ENCODE measurements around the gene NDRG3.
A peak's percentile ranks its signal among the peaks of the same experiment; 100 is the strongest.

Gene NDRG3

GRCh38 chr20:36760647-36761046 lies 14.8 kb upstream of the NDRG3 start:
- Histone ChIP-seq H3K4me1 (ENCODE audit: control insufficient read depth, insufficient read depth, low read length, poor library complexity, severe bottlenecking) (no peaks in the 10 kb centered on the region), H3K27ac (ENCODE audit: low read depth, low read length, severe bottlenecking) (no peak overlapping the region), H3K36me3 (ENCODE audit: control insufficient read depth, insufficient read depth, low read length) (peaks cover 61% of the 10 kb centered on the region), H3K4me3 (ENCODE audit: extremely low read depth, insufficient read depth, low read length, poor library complexity, severe bottlenecking) (no peak overlapping the region), H3K9me3 (ENCODE audit: control insufficient read depth, low read length) (no peaks in the 10 kb centered on the region)
- 89 to 100% methylated on average over 3 of the region's 6 CpGs for WGBS, 2 experiments (ENCODE audit: insufficient coverage in 2 of 2)

- peaks cover 5% of the 10 kb centered on the region for H3K4me1 ChIP-seq (ENCODE audit: control insufficient read depth, insufficient read depth, low read length, poor library complexity, severe bottlenecking)
- no peaks in the 10 kb centered on the region for H3K9me3 ChIP-seq (ENCODE audit: control insufficient read depth, low read length)
- H3K36me3 ChIP-seq (ENCODE audit: control insufficient read depth, insufficient read depth, low read length) = peaks cover 73% of the 10 kb centered on the region
- H3K27ac ChIP-seq (ENCODE audit: low read depth, low read length, severe bottlenecking) = no peak overlapping the region
- WGBS, 2 experiments (ENCODE audit: insufficient coverage in 2 of 2) = no CpG with 5 or more reads among the region's 1 CpG
- no peak overlapping the region for H3K4me3 ChIP-seq (ENCODE audit: extremely low read depth, insufficient read depth, low read length, poor library complexity, severe bottlenecking)
Measured at GRCh38 chr20:36758276-36758675, 12.4 kb upstream of the NDRG3 start.

GRCh38 chr20:36756496-36756895 lies 10.6 kb upstream of the NDRG3 start:
- Histone ChIP-seq H3K4me1 (ENCODE audit: control insufficient read depth, insufficient read depth, low read length, poor library complexity, severe bottlenecking) (peaks cover 5% of the 10 kb centered on the region), H3K4me3 (ENCODE audit: extremely low read depth, insufficient read depth, low read length, poor library complexity, severe bottlenecking) (no peak overlapping the region), H3K27ac (ENCODE audit: low read depth, low read length, severe bottlenecking) (no peak overlapping the region), H3K36me3 (ENCODE audit: control insufficient read depth, insufficient read depth, low read length) (peaks cover 75% of the 10 kb centered on the region), H3K9me3 (ENCODE audit: control insufficient read depth, low read length) (no peaks in the 10 kb centered on the region)

GRCh38 chr20:36754656-36755222 lies 8.8 kb upstream of the NDRG3 start:
- H3K9me3 ChIP-seq (ENCODE audit: control insufficient read depth, low read length) = no peaks in the 10 kb centered on the region
- peak overlapping the region; percentile 59 for H3K27ac ChIP-seq (ENCODE audit: low read depth, low read length, severe bottlenecking)
- no peak overlapping the region for H3K4me3 ChIP-seq (ENCODE audit: extremely low read depth, insufficient read depth, low read length, poor library complexity, severe bottlenecking)
- H3K36me3 ChIP-seq (ENCODE audit: control insufficient read depth, insufficient read depth, low read length) = peaks cover 70% of the 10 kb centered on the region
- WGBS, 2 experiments (ENCODE audit: insufficient coverage in 2 of 2) = 25 to 29% methylated on average over 2 of the region's 2 CpGs
- H3K4me1 ChIP-seq (ENCODE audit: control insufficient read depth, insufficient read depth, low read length, poor library complexity, severe bottlenecking) = peaks cover 5% of the 10 kb centered on the region

GRCh38 chr20:36752582-36752981 lies 6.7 kb upstream of the NDRG3 start:
- H3K36me3 ChIP-seq (ENCODE audit: control insufficient read depth, insufficient read depth, low read length) = peaks cover 57% of the 10 kb centered on the region
- no peak overlapping the region for H3K4me3 ChIP-seq (ENCODE audit: extremely low read depth, insufficient read depth, low read length, poor library complexity, severe bottlenecking)

GRCh38 chr20:36745234-36745926 lies 510 bp downstream of the NDRG3 start:
- 4 to 5% methylated on average over 37 to 38 of the region's 44 CpGs for WGBS, 2 experiments (ENCODE audit: insufficient coverage in 2 of 2)
- Histone ChIP-seq H3K27ac (ENCODE audit: low read depth, low read length, severe bottlenecking) (no peak overlapping the region), H3K4me3 (ENCODE audit: extremely low read depth, insufficient read depth, low read length, poor library complexity, severe bottlenecking) (peak overlapping the region; percentile 58), H3K4me1 (ENCODE audit: control insufficient read depth, insufficient read depth, low read length, poor library complexity, severe bottlenecking) (peaks cover 16% of the 10 kb centered on the region), H3K9me3 (ENCODE audit: control insufficient read depth, low read length) (no peaks in the 10 kb centered on the region), H3K36me3 (ENCODE audit: control insufficient read depth, insufficient read depth, low read length) (peaks cover 1% of the 10 kb centered on the region)

More at GRCh38 chr20:36752582-36752981, 6.7 kb upstream of the NDRG3 start:
- WGBS, 2 experiments (ENCODE audit: insufficient coverage in 2 of 2) = 97 to 100% methylated on average over 3 to 4 of the region's 5 CpGs
- H3K27ac ChIP-seq (ENCODE audit: low read depth, low read length, severe bottlenecking) = no peak overlapping the region
- H3K4me1 ChIP-seq (ENCODE audit: control insufficient read depth, insufficient read depth, low read length, poor library complexity, severe bottlenecking) = peaks cover 5% of the 10 kb centered on the region
- no peaks in the 10 kb centered on the region for H3K9me3 ChIP-seq (ENCODE audit: control insufficient read depth, low read length)

- Histone ChIP-seq H3K27ac (ENCODE audit: low read depth, low read length, severe bottlenecking) (no peak overlapping the region), H3K36me3 (ENCODE audit: control insufficient read depth, insufficient read depth, low read length) (no peaks in the 10 kb centered on the region), H3K4me1 (ENCODE audit: control insufficient read depth, insufficient read depth, low read length, poor library complexity, severe bottlenecking) (peaks cover 16% of the 10 kb centered on the region), H3K4me3 (ENCODE audit: extremely low read depth, insufficient read depth, low read length, poor library complexity, severe bottlenecking) (peak overlapping the region; percentile 58), H3K9me3 (ENCODE audit: control insufficient read depth, low read length) (no peaks in the 10 kb centered on the region)
- WGBS, 2 experiments (ENCODE audit: insufficient coverage in 2 of 2) = 29% methylated on average over 2 of the region's 8 CpGs; no CpG with 5 or more reads in 1 of the 2 experiments
Measured at GRCh38 chr20:36744764-36745191, 1.1 kb downstream of the NDRG3 start.

GRCh38 chr20:36744243-36744642 lies 1.6 kb downstream of the NDRG3 start:
- peak overlapping the region; percentile 58 for H3K4me3 ChIP-seq (ENCODE audit: extremely low read depth, insufficient read depth, low read length, poor library complexity, severe bottlenecking)
- H3K27ac ChIP-seq (ENCODE audit: low read depth, low read length, severe bottlenecking) = no peak overlapping the region
- WGBS, 2 experiments (ENCODE audit: insufficient coverage in 2 of 2) = 78 to 93% methylated on average over 3 of the region's 4 CpGs
- H3K4me1 ChIP-seq (ENCODE audit: control insufficient read depth, insufficient read depth, low read length, poor library complexity, severe bottlenecking) = peaks cover 16% of the 10 kb centered on the region
- no peaks in the 10 kb centered on the region for H3K9me3 ChIP-seq (ENCODE audit: control insufficient read depth, low read length)
- H3K36me3 ChIP-seq (ENCODE audit: control insufficient read depth, insufficient read depth, low read length) = no peaks in the 10 kb centered on the region

GRCh38 chr20:36742558-36742957 lies 3.3 kb downstream of the NDRG3 start:
- WGBS, 2 experiments (ENCODE audit: insufficient coverage in 2 of 2) = no CpG with 5 or more reads among the region's 2 CpGs
- Histone ChIP-seq H3K4me3 (ENCODE audit: extremely low read depth, insufficient read depth, low read length, poor library complexity, severe bottlenecking) (no peak overlapping the region), H3K4me1 (ENCODE audit: control insufficient read depth, insufficient read depth, low read length, poor library complexity, severe bottlenecking) (peaks cover 16% of the 10 kb centered on the region), H3K9me3 (ENCODE audit: control insufficient read depth, low read length) (no peaks in the 10 kb centered on the region), H3K27ac (ENCODE audit: low read depth, low read length, severe bottlenecking) (no peak overlapping the region), H3K36me3 (ENCODE audit: control insufficient read depth, insufficient read depth, low read length) (no peaks in the 10 kb centered on the region)

- H3K4me1 ChIP-seq (ENCODE audit: control insufficient read depth, insufficient read depth, low read length, poor library complexity, severe bottlenecking) = peaks cover 28% of the 10 kb centered on the region
- no peak overlapping the region for H3K27ac ChIP-seq (ENCODE audit: low read depth, low read length, severe bottlenecking)
- WGBS, 2 experiments (ENCODE audit: insufficient coverage in 2 of 2) = 81 to 82% methylated on average over 4 of the region's 4 CpGs
- H3K4me3 ChIP-seq (ENCODE audit: extremely low read depth, insufficient read depth, low read length, poor library complexity, severe bottlenecking) = no peak overlapping the region
- no peaks in the 10 kb centered on the region for H3K36me3 ChIP-seq (ENCODE audit: control insufficient read depth, insufficient read depth, low read length)
- no peaks in the 10 kb centered on the region for H3K9me3 ChIP-seq (ENCODE audit: control insufficient read depth, low read length)
Measured at GRCh38 chr20:36741072-36741471, 4.8 kb downstream of the NDRG3 start.

GRCh38 chr20:36737183-36737499 lies 8.7 kb downstream of the NDRG3 start:
- Histone ChIP-seq H3K9me3 (ENCODE audit: control insufficient read depth, low read length) (no peaks in the 10 kb centered on the region), H3K36me3 (ENCODE audit: control insufficient read depth, insufficient read depth, low read length) (no peaks in the 10 kb centered on the region), H3K4me1 (ENCODE audit: control insufficient read depth, insufficient read depth, low read length, poor library complexity, severe bottlenecking) (peaks cover 37% of the 10 kb centered on the region), H3K4me3 (ENCODE audit: extremely low read depth, insufficient read depth, low read length, poor library complexity, severe bottlenecking) (no peak overlapping the region), H3K27ac (ENCODE audit: low read depth, low read length, severe bottlenecking) (no peak overlapping the region)
- WGBS, 2 experiments (ENCODE audit: insufficient coverage in 2 of 2) = 88% methylated on average over 4 to 5 of the region's 6 CpGs

Data from mesodermal cell (in vitro differentiated cells).